Neural progenitor cell (in vitro differentiated cells): Measurements from ENCODE around the gene KIF21B.

Source experiments
- EZH2phosphoT487 ChIP-seq: fragments of 200-600 bp; sonication (generic); IDR thresholded peaks from 2 replicates; pipeline ENCODE4 v1.6.1; 2017; ENCODE audit warnings: antibody characterized with exemption
- TF ChIP-seq, protein P1 (sequence below): fragments of 200-600 bp; sonication (generic); IDR thresholded peaks from 2 replicates; pipeline ENCODE4 v1.5.1; 2017; ENCODE audit warnings: antibody characterized with exemption, mild to moderate bottlenecking

DNA sequence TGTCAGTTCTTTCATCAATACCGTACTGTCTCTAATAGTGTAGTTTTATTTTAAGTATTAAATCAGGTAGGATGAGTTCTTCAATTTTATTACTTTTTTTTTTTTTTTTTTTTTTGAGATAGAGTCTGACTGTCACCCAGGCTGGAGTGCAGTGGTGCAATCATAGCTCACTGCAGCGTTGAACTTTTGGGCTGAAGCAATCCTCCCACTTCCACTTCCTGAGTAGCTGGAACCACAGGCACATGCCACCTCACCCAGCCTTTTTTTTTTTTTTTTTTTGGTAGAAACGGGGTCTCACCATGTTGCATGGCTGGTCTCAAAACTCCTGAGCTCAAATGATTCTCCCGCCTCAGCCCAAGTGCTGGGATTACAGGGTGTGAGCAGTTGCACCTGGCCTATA lies 84.6 kb downstream of the KIF21B start:
- TF ChIP-seq, protein P1, sequence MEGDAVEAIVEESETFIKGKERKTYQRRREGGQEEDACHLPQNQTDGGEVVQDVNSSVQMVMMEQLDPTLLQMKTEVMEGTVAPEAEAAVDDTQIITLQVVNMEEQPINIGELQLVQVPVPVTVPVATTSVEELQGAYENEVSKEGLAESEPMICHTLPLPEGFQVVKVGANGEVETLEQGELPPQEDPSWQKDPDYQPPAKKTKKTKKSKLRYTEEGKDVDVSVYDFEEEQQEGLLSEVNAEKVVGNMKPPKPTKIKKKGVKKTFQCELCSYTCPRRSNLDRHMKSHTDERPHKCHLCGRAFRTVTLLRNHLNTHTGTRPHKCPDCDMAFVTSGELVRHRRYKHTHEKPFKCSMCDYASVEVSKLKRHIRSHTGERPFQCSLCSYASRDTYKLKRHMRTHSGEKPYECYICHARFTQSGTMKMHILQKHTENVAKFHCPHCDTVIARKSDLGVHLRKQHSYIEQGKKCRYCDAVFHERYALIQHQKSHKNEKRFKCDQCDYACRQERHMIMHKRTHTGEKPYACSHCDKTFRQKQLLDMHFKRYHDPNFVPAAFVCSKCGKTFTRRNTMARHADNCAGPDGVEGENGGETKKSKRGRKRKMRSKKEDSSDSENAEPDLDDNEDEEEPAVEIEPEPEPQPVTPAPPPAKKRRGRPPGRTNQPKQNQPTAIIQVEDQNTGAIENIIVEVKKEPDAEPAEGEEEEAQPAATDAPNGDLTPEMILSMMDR, result no peak
- no peak for TF ChIP-seq EZH2phosphoT487
